ENCODE measurements around the gene ZBTB4. TPM values are rescaled to one million over a fixed set of nuclear protein-coding genes. Genes with fewer than 3 reads are reported as not detected.

Gene ZBTB4
- total RNA-seq, 2 experiments from 2014 or later: 3.5 to 3.9 TPM

DNA sequence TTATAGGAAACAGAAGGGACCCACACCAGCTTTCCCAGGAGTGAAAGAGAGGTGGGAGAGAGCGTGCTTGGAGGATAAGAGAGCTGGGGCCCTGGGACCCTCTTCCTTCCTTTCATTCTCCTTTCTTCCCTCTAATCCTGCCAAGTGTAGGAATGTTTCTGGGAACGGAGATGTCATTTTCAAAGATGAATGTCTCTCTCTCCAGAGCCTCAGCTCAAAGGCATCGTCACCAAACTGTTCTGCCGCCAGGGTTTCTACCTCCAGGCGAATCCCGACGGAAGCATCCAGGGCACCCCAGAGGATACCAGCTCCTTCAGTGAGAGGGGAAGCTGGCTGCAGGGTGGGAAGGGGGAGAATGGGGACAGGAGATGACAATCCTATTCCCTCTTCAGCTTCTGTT is 38.2 kb downstream of the ZBTB4 start:
- no peak for TF ChIP-seq CTCF (conservative IDR thresholded peaks at IDR 0.05; ENCODE audit: low read length)
- TF ChIP-seq EZH2phosphoT487 (IDR thresholded peaks at IDR 0.05; ENCODE audit: borderline replicate concordance, low read depth, low read length): no peak
- POLR2A ChIA-PET: interaction anchor here (1.8 kb wide), 1 partner anchor 11 kb away, joined by 5 read pairs; no protein-coding TSS in a partner anchor
- CTCF ChIA-PET (ENCODE audit: unreplicated experiment): interaction anchor here (0.6 kb wide), 2 partner anchors 43 to 85 kb away, joined by 3 read pairs; partner anchors contain the start of gene POLR2A
- intact Hi-C loops (cut with micrococcal nuclease; ENCODE audit: unreplicated experiment): no loop called here
- H3K4me3 ChIP-seq (ENCODE audit: low read depth, low read length, poor library complexity, severe bottlenecking): no peak overlapping the region
- H3K9me2 ChIP-seq (ENCODE audit: insufficient read depth, low read length): no peaks in the 10 kb centered on the region
- no peak overlapping the region; the same call in 1 of the 2 replicates for H3K4me2 ChIP-seq (ENCODE audit: low read length)
- no peak overlapping the region for H2AFZ ChIP-seq (ENCODE audit: low read length)
- no peak overlapping the region for H3K27ac ChIP-seq (ENCODE audit: low read depth, low read length, poor library complexity, severe bottlenecking)
- no peak for DNase-seq (ENCODE audit: low spot score)
- BruUV-seq (replicated peaks): no TSS peak
- no peaks in the 10 kb centered on the region for H3K36me3 ChIP-seq (ENCODE audit: insufficient read depth, low read length)
- no peaks in the 10 kb centered on the region for H4K20me1 ChIP-seq (ENCODE audit: insufficient read depth, low read length)
- H3K9me3 ChIP-seq (ENCODE audit: low read length): no peaks in the 10 kb centered on the region
- H3K4me1 ChIP-seq (ENCODE audit: insufficient read depth, low read length, poor library complexity, severe bottlenecking): peaks cover 37% of the 10 kb centered on the region
- H3K79me2 ChIP-seq (ENCODE audit: insufficient read depth, low read depth, low read length): peaks cover 2% of the 10 kb centered on the region; the same call in 1 of the 2 replicates

DNA sequence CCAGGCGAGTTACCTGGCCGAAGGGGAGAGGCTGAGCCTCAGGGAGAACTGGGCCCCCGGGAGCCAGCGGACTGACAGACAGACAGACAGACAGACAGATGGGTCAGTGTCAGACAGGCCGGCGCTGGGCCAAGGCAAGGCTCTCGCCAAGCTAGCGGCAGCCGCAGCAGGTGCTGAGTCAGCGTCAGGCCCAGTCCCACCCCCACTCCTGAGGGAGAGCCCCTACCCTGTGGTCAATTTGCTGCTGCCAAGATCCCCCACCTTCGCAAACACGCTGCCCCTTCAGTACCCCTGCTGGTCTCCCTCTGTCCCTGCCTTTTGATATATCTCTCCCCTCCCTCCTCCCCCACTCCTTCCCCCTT is 38.6 kb downstream of the ZBTB4 start:
- DNase-seq (ENCODE audit: low spot score): no peak
- Histone ChIP-seq H2AFZ (ENCODE audit: low read length) (peak overlapping the region; percentile 39; the same call in 1 of the 2 replicates), H3K4me2 (ENCODE audit: low read length) (peak overlapping the region; percentile 99), H3K9me3 (ENCODE audit: low read length) (no peaks in the 10 kb centered on the region), H4K20me1 (ENCODE audit: insufficient read depth, low read length) (no peaks in the 10 kb centered on the region), H3K9me2 (ENCODE audit: insufficient read depth, low read length) (no peaks in the 10 kb centered on the region), H3K4me1 (ENCODE audit: insufficient read depth, low read length, poor library complexity, severe bottlenecking) (peaks cover 40% of the 10 kb centered on the region), H3K36me3 (ENCODE audit: insufficient read depth, low read length) (no peaks in the 10 kb centered on the region), H3K27ac (ENCODE audit: low read depth, low read length, poor library complexity, severe bottlenecking) (no peak overlapping the region), H3K4me3 (ENCODE audit: low read depth, low read length, poor library complexity, severe bottlenecking) (peak overlapping the region; percentile 63), H3K79me2 (ENCODE audit: insufficient read depth, low read depth, low read length) (peaks cover 4% of the 10 kb centered on the region; the same call in 1 of the 2 replicates)
- intact Hi-C loops (cut with micrococcal nuclease; ENCODE audit: unreplicated experiment): no loop called here
- no peak for TF ChIP-seq EZH2phosphoT487 (IDR thresholded peaks at IDR 0.05; ENCODE audit: borderline replicate concordance, low read depth, low read length)
- TF ChIP-seq CTCF (conservative IDR thresholded peaks at IDR 0.05; ENCODE audit: low read length): no peak
- no TSS peak for BruUV-seq (replicated peaks)
- POLR2A ChIA-PET: interaction anchor here (1.8 kb wide), 1 partner anchor 11 kb away, joined by 5 read pairs; no protein-coding TSS in a partner anchor
- CTCF ChIA-PET (ENCODE audit: unreplicated experiment): interaction anchor here (0.6 kb wide), 2 partner anchors 43 to 85 kb away, joined by 3 read pairs; partner anchors contain the start of gene POLR2A

- H3K27ac ChIP-seq (ENCODE audit: low read depth, low read length, poor library complexity, severe bottlenecking): no peak overlapping the region
- TF ChIP-seq CTCF (conservative IDR thresholded peaks at IDR 0.05; ENCODE audit: low read length) (no peak), EZH2phosphoT487 (IDR thresholded peaks at IDR 0.05; ENCODE audit: borderline replicate concordance, low read depth, low read length) (no peak)
- peaks cover 40% of the 10 kb centered on the region for H3K4me1 ChIP-seq (ENCODE audit: insufficient read depth, low read length, poor library complexity, severe bottlenecking)
- H2AFZ ChIP-seq (ENCODE audit: low read length): peak overlapping the region; percentile 39; the same call in 1 of the 2 replicates
- H3K4me3 ChIP-seq (ENCODE audit: low read depth, low read length, poor library complexity, severe bottlenecking): peak overlapping the region; percentile 63
- H3K36me3 ChIP-seq (ENCODE audit: insufficient read depth, low read length): no peaks in the 10 kb centered on the region
- intact Hi-C loops (cut with micrococcal nuclease; ENCODE audit: unreplicated experiment): no loop called here
- H3K9me2 ChIP-seq (ENCODE audit: insufficient read depth, low read length): no peaks in the 10 kb centered on the region
- no peaks in the 10 kb centered on the region for H3K9me3 ChIP-seq (ENCODE audit: low read length)
- H3K79me2 ChIP-seq (ENCODE audit: insufficient read depth, low read depth, low read length): peaks cover 4% of the 10 kb centered on the region; the same call in 1 of the 2 replicates
- no TSS peak for BruUV-seq (replicated peaks)
- DNase-seq (ENCODE audit: low spot score): peak; percentile 58
- ChIA-PET CTCF (ENCODE audit: unreplicated experiment) (interaction anchor here (0.6 kb wide), 1 partner anchor 313 kb away, joined by 3 read pairs; no protein-coding TSS in a partner anchor), POLR2A (interaction anchor here (0.9 to 1.8 kb wide), 2 partner anchors 12 to 13 kb away, joined by 5 read pairs; no protein-coding TSS in a partner anchor)
- no peaks in the 10 kb centered on the region for H4K20me1 ChIP-seq (ENCODE audit: insufficient read depth, low read length)
- H3K4me2 ChIP-seq (ENCODE audit: low read length): peak overlapping the region; percentile 99
Observed at GRCh38 chr17:7440113-7440833, 39.2 kb downstream of the ZBTB4 start.
